HG02798 (cell line): ENCODE data around the gene LSM12.

Source experiments
- ATAC-seq: cut with Tn5 transposase; IDR thresholded peaks from one replicate; pipeline ENCODE4 v1.9.1; 2021; ENCODE audit warnings: mild to moderate bottlenecking; ENCODE audit not compliant: unreplicated experiment, poor library complexity

The LSM12 gene

DNA sequence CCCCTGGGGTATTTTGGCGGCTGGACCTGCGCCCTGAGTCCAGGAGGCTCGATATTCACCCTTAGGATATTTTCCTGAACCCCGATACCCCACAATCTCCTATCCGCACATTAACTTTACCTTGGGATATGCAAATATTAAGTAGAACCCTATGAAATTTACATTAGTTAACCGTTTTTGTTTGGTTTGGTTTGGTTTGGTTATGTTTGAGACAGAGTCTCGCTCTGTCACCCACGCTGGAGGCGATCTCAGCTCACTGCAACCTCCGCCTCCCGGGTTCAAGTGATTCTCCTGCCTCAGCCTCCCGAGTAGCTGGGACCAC, 71.4 kb downstream of the LSM12 start:
- no peak for ATAC-seq

GRCh38 chr17:43994272-43995149, 72.0 kb downstream of the LSM12 start:
- ATAC-seq, result no peak

GRCh38 chr17:43992641-43993040, 73.8 kb downstream of the LSM12 start:
- ATAC-seq, result no peak

DNA sequence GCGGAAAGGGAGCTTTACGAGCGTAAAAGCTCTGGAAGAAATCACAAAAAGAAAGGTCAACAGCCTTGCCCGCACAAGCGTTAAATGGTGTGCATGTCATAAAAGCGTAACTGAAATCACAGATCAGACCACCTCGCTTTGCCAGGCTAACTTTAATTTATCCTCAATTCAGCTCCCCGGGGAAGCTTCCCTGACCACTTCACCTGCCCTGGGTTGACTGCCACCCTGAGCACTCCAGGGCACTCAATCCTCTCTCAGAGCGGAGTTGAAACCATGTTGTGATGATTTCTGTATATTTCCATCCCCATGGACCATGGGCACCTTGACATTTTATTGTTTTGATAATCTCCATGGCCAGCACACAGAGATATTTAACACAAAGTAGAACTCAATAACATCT, 78.2 kb downstream of the LSM12 start:
- no peak for ATAC-seq

- ATAC-seq, result no peak
Measured at GRCh38 chr17:43987131-43988021, 79.1 kb downstream of the LSM12 start.

DNA sequence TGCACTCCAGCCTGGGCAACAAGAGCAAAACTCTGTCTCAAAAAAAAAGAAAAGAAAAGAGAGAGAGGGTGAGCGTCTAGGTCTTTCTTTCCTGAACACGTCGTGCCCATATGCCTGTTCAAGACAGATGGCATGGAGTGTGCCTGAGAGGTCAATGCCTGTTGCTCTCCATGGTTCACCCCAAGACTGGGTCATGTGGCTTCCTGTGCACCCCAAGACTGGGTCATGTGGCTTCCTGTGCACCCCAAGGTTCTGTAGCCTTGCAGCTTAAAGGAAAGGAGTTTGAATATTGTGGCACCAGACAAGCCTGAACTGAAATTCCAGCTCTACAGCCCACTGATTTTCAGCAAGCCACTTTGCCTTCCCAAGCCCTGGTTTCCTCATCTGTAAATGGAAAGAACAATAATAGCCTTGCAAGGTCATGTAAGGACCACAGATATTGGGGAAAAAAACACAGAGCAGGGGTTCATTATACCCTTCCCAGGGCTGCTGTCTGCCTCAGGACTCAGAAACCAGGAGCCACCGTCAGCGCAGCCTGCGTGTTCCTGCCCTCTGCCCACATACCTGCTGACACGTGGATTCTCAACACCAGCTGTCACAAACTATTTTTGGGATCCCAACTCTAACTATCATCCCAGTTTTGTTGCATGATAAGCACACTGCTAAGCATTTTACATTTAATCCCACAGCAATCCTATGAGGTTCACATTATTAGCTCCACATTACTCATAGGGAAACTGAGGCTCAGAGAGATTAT, 80.1 kb downstream of the LSM12 start:
- no peak for ATAC-seq

DNA sequence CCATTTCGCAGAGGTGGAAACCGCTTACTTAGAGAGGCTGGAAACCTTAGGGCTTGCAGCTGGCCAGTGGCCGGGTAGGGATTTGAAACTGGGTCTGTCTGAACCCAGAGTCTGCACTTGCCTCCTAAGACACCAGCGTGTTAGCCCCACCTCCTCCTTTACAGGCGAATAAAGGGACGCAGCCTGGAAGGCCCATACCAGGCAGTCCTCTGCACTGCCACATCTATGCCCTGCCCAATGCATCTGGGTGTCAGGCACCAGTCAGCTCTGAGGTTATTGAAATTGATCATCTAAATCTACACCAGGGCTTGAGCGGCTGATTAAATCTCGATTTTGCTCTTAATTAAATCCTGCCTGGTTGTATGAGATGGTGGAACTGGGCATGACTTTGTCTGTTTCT, 82.0 kb downstream of the LSM12 start:
- ATAC-seq, result no peak
